Measurements from ENCODE around the gene ACBD3. TPM values are rescaled to one million over a fixed set of nuclear protein-coding genes. Genes with fewer than 3 reads are reported as not detected.

The ACBD3 gene
- total RNA-seq, 1 donor from 2014 or later: 58.2 TPM

DNA sequence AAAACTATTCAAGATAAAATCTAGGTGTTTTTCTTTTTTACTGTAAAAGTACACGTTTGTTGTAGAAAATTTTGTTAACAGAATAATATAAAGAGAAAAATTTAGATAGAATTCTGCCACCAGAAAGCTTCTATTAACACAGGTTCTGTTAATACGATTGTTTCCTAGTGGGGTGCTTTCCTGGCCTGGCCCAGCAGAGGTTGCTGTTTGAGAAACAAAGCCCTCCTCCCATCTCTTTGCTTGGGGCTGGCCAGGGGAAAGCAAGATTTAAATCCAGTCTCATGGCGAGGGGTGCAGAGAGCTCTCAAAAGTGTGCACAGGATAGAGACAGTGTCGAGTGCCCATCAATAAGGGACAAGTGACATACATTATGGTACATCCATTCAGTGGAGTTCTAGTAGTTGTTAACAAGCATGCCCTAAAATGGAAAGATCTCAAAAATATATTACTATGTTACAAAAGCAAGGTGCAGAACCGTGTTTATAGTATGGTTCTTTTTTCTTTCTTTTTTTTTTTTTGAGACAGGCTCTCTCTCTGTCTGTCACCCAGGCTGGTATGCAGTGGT, 14.6 kb upstream of the ACBD3 start:
- no peak for DNase-seq (ENCODE audit: low read depth)
- H3K36me3 ChIP-seq (ENCODE audit: control insufficient read depth, insufficient read depth, low read length): no peaks in the 10 kb centered on the region
- no peak overlapping the region for H3K4me3 ChIP-seq (ENCODE audit: low read depth, low read length)
- TF ChIP-seq, protein P1, sequence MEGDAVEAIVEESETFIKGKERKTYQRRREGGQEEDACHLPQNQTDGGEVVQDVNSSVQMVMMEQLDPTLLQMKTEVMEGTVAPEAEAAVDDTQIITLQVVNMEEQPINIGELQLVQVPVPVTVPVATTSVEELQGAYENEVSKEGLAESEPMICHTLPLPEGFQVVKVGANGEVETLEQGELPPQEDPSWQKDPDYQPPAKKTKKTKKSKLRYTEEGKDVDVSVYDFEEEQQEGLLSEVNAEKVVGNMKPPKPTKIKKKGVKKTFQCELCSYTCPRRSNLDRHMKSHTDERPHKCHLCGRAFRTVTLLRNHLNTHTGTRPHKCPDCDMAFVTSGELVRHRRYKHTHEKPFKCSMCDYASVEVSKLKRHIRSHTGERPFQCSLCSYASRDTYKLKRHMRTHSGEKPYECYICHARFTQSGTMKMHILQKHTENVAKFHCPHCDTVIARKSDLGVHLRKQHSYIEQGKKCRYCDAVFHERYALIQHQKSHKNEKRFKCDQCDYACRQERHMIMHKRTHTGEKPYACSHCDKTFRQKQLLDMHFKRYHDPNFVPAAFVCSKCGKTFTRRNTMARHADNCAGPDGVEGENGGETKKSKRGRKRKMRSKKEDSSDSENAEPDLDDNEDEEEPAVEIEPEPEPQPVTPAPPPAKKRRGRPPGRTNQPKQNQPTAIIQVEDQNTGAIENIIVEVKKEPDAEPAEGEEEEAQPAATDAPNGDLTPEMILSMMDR (IDR thresholded peaks at IDR 0.05; ENCODE audit: insufficient read depth, low read length, severe bottlenecking): peak; percentile 37
- no peaks in the 10 kb centered on the region for H3K27me3 ChIP-seq (ENCODE audit: control insufficient read depth, insufficient read depth, low read length)
- no peak for FAIRE-seq

DNA sequence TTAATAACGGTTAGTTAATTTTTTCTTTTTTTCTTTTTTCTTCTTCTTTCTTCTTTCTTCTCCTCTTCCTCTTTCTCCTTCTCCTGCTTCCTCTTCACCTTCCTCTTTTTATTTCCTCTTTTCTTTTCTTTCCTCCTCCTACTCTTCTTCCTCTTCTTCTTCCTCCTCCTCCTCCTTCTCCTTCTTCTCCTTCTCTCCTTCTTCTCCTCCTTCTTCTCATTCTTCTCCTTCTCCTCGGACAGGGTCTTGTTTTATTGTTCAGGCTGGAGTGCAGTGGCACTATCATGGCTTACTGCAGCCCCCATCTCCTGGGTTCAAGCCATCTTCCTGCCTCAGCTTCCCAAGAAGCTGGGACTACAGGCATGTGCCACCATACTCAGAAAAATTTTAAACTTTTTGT, 13.4 kb upstream of the ACBD3 start:
- FAIRE-seq (no peak), DNase-seq (ENCODE audit: low read depth) (no peak)
- no peaks in the 10 kb centered on the region for H3K27me3 ChIP-seq (ENCODE audit: control insufficient read depth, insufficient read depth, low read length)
- TF ChIP-seq, protein P1 (IDR thresholded peaks at IDR 0.05; ENCODE audit: insufficient read depth, low read length, severe bottlenecking): no peak
- H3K36me3 ChIP-seq (ENCODE audit: control insufficient read depth, insufficient read depth, low read length): no peaks in the 10 kb centered on the region
- H3K4me3 ChIP-seq (ENCODE audit: low read depth, low read length): no peak overlapping the region

DNA sequence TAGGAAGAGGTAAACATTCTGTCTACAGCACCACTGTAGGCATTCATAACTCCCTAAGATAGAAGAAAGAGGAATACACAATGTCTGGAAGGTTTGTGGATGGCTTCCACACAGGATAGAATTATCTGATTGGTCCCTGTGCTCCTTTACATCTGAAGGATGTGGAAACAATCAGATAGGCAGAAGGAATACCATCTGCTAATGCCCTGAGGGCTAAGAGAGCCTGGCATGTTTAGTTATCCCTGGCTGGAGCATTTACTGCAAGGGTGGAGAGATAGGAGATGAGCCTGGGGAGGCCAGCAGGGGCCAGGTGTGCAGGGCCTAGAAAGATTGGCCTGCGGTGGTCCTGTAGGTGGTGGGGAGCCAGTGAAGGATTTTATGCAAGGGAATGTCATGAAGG, 8.6 kb upstream of the ACBD3 start:
- FAIRE-seq (no peak), DNase-seq (ENCODE audit: low read depth) (no peak)
- Histone ChIP-seq H3K36me3 (ENCODE audit: control insufficient read depth, insufficient read depth, low read length) (no peaks in the 10 kb centered on the region), H3K4me3 (ENCODE audit: low read depth, low read length) (no peak overlapping the region), H3K27me3 (ENCODE audit: control insufficient read depth, insufficient read depth, low read length) (no peaks in the 10 kb centered on the region)
- TF ChIP-seq, protein P1 (IDR thresholded peaks at IDR 0.05; ENCODE audit: insufficient read depth, low read length, severe bottlenecking): no peak

DNA sequence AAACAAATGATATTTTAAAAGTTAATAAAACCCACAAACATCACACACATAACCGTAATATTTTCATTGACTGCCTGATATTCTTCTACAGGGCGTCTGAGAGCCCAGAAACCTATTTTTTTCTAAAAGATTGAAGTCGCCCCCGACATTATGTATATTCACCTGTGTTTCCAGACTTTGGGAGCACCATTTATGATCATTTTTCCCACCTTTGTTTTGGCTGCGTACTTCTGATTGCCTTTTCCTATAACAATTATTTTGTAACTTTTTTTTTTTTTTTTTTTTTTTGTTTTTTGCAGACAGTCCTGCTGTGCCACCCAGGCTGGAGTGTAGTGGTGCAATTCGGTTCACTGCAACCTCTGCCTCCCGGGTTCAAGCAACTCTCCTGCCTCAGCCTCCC, 839 bp upstream of the ACBD3 start:
- TF ChIP-seq, protein P1 (IDR thresholded peaks at IDR 0.05; ENCODE audit: insufficient read depth, low read length, severe bottlenecking): no peak
- DNase-seq (ENCODE audit: low read depth): no peak
- Histone ChIP-seq H3K36me3 (ENCODE audit: control insufficient read depth, insufficient read depth, low read length) (no peaks in the 10 kb centered on the region), H3K27me3 (ENCODE audit: control insufficient read depth, insufficient read depth, low read length) (no peaks in the 10 kb centered on the region), H3K4me3 (ENCODE audit: low read depth, low read length) (no peak overlapping the region)
- no peak for FAIRE-seq

DNA sequence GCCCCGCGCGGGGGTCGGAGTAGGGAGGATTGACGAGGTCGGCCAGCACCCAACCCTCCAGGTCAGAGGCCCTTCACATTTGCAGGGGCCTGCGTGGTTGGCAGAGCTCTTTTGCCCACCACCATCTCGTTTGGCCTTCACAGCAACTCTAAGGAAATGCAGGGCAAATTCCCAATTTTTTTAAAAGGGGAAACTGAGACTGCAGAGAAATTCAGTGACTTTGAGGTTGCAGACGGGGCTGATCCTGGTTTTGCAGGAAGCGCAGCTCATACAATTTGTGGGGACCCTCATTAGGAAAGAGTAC, 430 bp upstream of the ACBD3 start:
- TF ChIP-seq, protein P1 (IDR thresholded peaks at IDR 0.05; ENCODE audit: insufficient read depth, low read length, severe bottlenecking): no peak
- H3K27me3 ChIP-seq (ENCODE audit: control insufficient read depth, insufficient read depth, low read length): no peaks in the 10 kb centered on the region
- no peak for FAIRE-seq
- H3K4me3 ChIP-seq (ENCODE audit: low read depth, low read length): peak overlapping the region; percentile 66
- no peaks in the 10 kb centered on the region for H3K36me3 ChIP-seq (ENCODE audit: control insufficient read depth, insufficient read depth, low read length)
- no peak for DNase-seq (ENCODE audit: low read depth)

All from bronchial epithelial cell (primary cell).